Cardiac fibroblast (primary cell): Measurements from ENCODE around the gene SLC26A4.

ENCODE experiments used
- DNase-seq, 2 donors: peaks; one replicate each; pipeline versions ENCODE4 v3.0.0 to v3.0.0-alpha.2; 2010; ENCODE audit warnings: low read depth in 2 of 2
- H3K4me3 ChIP-seq, 2 donors: replicated peaks in 1 of 2; 1 replicate in 1 of 2; 2 replicates in 1 of 2; pipeline ENCODE4 v1.5.1; 2011; ENCODE audit warnings: low read depth in 2 of 2, low read length in 2 of 2, mild to moderate bottlenecking in 2 of 2, moderate library complexity in 1 of 2
- TF ChIP-seq, protein P1 (sequence below): IDR thresholded peaks from one replicate; pipeline ENCODE4 v1.5.1; 2011; ENCODE audit warnings: low read depth, mild to moderate bottlenecking, low read length, inconsistent platforms

Gene SLC26A4

GRCh38 chr7:107712896-107713295 is 52.3 kb downstream of the SLC26A4 start:
- DNase-seq: no peak
- no peak overlapping the region for H3K4me3 ChIP-seq

DNA sequence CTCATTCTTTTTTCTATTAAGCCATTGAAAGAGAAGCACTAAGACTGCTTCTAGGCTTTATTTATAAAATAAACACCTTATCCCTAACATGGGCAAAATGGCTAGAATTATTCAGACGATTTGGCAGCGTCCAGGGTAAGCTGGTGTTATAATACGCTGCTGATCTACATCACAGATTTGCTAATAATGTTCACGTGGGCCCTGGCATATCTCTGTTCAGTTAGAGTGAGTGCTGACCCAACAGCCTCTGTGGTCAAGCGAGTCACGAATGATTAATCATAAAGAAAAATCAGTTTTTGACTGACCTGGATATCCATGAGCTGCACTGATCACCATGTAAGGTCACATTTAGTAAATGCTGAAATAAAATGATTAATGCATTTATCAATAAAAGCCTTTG is 54.9 kb downstream of the SLC26A4 start:
- no peak overlapping the region for H3K4me3 ChIP-seq
- peak in 1 of 2 donors; percentile 38 for DNase-seq
- TF ChIP-seq, protein P1, sequence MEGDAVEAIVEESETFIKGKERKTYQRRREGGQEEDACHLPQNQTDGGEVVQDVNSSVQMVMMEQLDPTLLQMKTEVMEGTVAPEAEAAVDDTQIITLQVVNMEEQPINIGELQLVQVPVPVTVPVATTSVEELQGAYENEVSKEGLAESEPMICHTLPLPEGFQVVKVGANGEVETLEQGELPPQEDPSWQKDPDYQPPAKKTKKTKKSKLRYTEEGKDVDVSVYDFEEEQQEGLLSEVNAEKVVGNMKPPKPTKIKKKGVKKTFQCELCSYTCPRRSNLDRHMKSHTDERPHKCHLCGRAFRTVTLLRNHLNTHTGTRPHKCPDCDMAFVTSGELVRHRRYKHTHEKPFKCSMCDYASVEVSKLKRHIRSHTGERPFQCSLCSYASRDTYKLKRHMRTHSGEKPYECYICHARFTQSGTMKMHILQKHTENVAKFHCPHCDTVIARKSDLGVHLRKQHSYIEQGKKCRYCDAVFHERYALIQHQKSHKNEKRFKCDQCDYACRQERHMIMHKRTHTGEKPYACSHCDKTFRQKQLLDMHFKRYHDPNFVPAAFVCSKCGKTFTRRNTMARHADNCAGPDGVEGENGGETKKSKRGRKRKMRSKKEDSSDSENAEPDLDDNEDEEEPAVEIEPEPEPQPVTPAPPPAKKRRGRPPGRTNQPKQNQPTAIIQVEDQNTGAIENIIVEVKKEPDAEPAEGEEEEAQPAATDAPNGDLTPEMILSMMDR: no peak

More at GRCh38 chr7:107712896-107713295, 52.3 kb downstream of the SLC26A4 start:
- TF ChIP-seq, protein P1: no peak

- no peak for DNase-seq
- TF ChIP-seq, protein P1: no peak
- no peak overlapping the region for H3K4me3 ChIP-seq
Measured at GRCh38 chr7:107718456-107719193, 58.0 kb downstream of the SLC26A4 start.

DNA sequence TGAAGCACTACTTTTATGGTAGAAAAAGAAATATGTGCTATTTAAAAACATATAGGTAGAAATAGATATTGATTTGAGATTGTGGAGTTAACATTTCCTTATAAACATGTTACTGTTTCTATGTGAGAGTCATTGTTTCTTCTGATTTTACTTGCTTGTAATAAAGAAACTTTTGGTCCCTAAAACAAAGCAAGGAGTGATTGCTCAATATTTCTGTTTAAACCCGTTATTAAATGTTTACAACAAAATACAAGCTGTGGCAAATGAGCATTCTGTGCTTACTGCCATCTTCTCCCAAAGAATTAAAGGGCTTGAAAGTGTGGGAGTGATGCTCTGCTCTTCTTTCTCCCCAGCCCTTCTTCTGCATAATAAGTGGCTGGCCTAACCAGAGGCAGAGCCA is 60.7 kb downstream of the SLC26A4 start:
- H3K4me3 ChIP-seq: no peak overlapping the region
- DNase-seq: no peak
- TF ChIP-seq, protein P1: no peak

- TF ChIP-seq, protein P1: no peak
- no peak overlapping the region for H3K4me3 ChIP-seq
- no peak for DNase-seq
Measured at GRCh38 chr7:107723255-107723654, 62.6 kb downstream of the SLC26A4 start.

GRCh38 chr7:107725138-107725740 is 64.6 kb downstream of the SLC26A4 start:
- TF ChIP-seq, protein P1: peak; percentile 56

More at GRCh38 chr7:107725138-107725740, 64.6 kb downstream of the SLC26A4 start:
- DNase-seq: peak; percentile 77 to 83
- no peak overlapping the region for H3K4me3 ChIP-seq
